Brain pericyte (primary cell): ENCODE data around the gene ZC3H11A.

ENCODE experiments used
- DNase-seq: peaks from one replicate; pipeline ENCODE4 v3.0.0-alpha.2; 2012; ENCODE audit warnings: low read depth, low spot score

The ZC3H11A gene

GRCh38 chr1:203842559-203842876 lies 47.1 kb downstream of the ZC3H11A start:
- DNase-seq, result no peak

GRCh38 chr1:203843435-203843834 lies 48.0 kb downstream of the ZC3H11A start:
- DNase-seq, result no peak
